Karpas-422 (cell line): ENCODE results near the gene NLRP5. TPM values are rescaled to one million over a fixed set of nuclear protein-coding genes. Genes with fewer than 3 reads are reported as not detected.
"Not testable (repeated sequence)": the region's sequence is repeated elsewhere in the genome, so short reads cannot be mapped to it uniquely, and the experiment has no call there.

ENCODE experiments used
- DNase-seq: peaks from one replicate; pipeline ENCODE4 v3.0.0-alpha.2; 2015
- H2AFZ ChIP-seq: fragments of 200-600 bp; sonication (generic); 2 replicates; pipeline ENCODE4 v1.6.1; 2014; ENCODE audit warnings: antibody characterized with exemption, low read length, mixed read lengths
- H3K27ac ChIP-seq: fragments of 200-600 bp; sonication (generic); 2 replicates; pipeline ENCODE4 v1.5.1; 2014; ENCODE audit warnings: mild to moderate bottlenecking, low read length, moderate library complexity
- H3K27me3 ChIP-seq: fragments of 200-600 bp; sonication (generic); 2 replicates; pipeline ENCODE4 v1.6.1; 2014; ENCODE audit warnings: low read length, mixed read lengths
- H3K36me3 ChIP-seq: fragments of 200-600 bp; sonication (generic); 2 replicates; pipeline ENCODE4 v1.6.1; 2014; ENCODE audit warnings: low read length, mixed read lengths; ENCODE audit not compliant: insufficient read depth
- H3K4me1 ChIP-seq: fragments of 200-600 bp; sonication (generic); 2 replicates; pipeline ENCODE4 v1.6.1; 2014; ENCODE audit warnings: mild to moderate bottlenecking, low read length, mixed read lengths
- H3K4me2 ChIP-seq: fragments of 200-600 bp; sonication (generic); 2 replicates; pipeline ENCODE4 v1.6.1; 2014; ENCODE audit warnings: low read length, low read depth, mild to moderate bottlenecking; ENCODE audit not compliant: poor library complexity, severe bottlenecking
- H3K4me3 ChIP-seq: fragments of 200-600 bp; sonication (generic); 2 replicates; pipeline ENCODE4 v1.5.1; 2014; ENCODE audit warnings: mild to moderate bottlenecking, antibody characterized with exemption, low read length, mixed read lengths
- H3K79me2 ChIP-seq: fragments of 200-600 bp; sonication (generic); 2 replicates; pipeline ENCODE4 v1.6.1; 2014; ENCODE audit warnings: mild to moderate bottlenecking, low read length, mixed read lengths
- H3K9ac ChIP-seq: fragments of 200-600 bp; sonication (generic); 2 replicates; pipeline ENCODE4 v1.6.0; 2014; ENCODE audit warnings: low read length
- H3K9me2 ChIP-seq: fragments of 200-600 bp; sonication (generic), shearing (Covaris generic); replicated peaks from 2 replicates; pipeline ENCODE4 v1.6.0; 2014; ENCODE audit warnings: mild to moderate bottlenecking, low read length, moderate library complexity; ENCODE audit not compliant: insufficient read depth
- H3K9me3 ChIP-seq: fragments of 300-700, 200-600 bp; sonication (generic); 2 replicates; pipeline ENCODE4 v1.6.1; 2014; ENCODE audit warnings: low read length, mixed read lengths
- H4K20me1 ChIP-seq: fragments of 200-600 bp; sonication (generic); 2 replicates; pipeline ENCODE4 v1.6.1; 2014; ENCODE audit warnings: mild to moderate bottlenecking, antibody characterized with exemption, low read length, low read depth; ENCODE audit not compliant: insufficient read depth
- total RNA-seq: library from RNA; depleted of rRNA; stranded (reverse); fragments of >200 nt; shearing (Covaris generic); gene quantifications from 2 replicates; pipeline ENCODE4 v1.2.3, GENCODE V29; 2014; ENCODE audit warnings: low replicate concordance

NLRP5 gene
- total RNA-seq, 1 experiment from 2014 or later = not detected

GRCh38 chr19:56105090-56105701, 118.6 kb downstream of the NLRP5 start:
- H3K27me3 ChIP-seq = no peaks in the 10 kb centered on the region
- no peak overlapping the region for H3K27ac ChIP-seq
- peaks cover 16% of the 10 kb centered on the region; the same call in 1 of the 2 replicates for H3K36me3 ChIP-seq
- peaks cover 85% of the 10 kb centered on the region for H4K20me1 ChIP-seq
- H3K9me3 ChIP-seq = no peaks in the 10 kb centered on the region
- H3K4me2 ChIP-seq = no peak overlapping the region
- peaks cover 95% of the 10 kb centered on the region for H3K79me2 ChIP-seq
- H3K4me3 ChIP-seq = no peak overlapping the region
- no peaks in the 10 kb centered on the region for H3K9me2 ChIP-seq
- H3K4me1 ChIP-seq = peaks cover 3% of the 10 kb centered on the region
- no peak overlapping the region for H2AFZ ChIP-seq
- DNase-seq = peak; percentile 73
- no peak overlapping the region for H3K9ac ChIP-seq

GRCh38 chr19:56105831-56106396, 119.3 kb downstream of the NLRP5 start:
- H3K36me3 ChIP-seq = peaks cover 16% of the 10 kb centered on the region; the same call in 1 of the 2 replicates
- H2AFZ ChIP-seq, DNase-seq, H3K9ac ChIP-seq, H3K9me2 ChIP-seq, H3K9me3 ChIP-seq, H3K27ac ChIP-seq, H3K4me3 ChIP-seq, H3K4me2 ChIP-seq, H3K27me3 ChIP-seq, H3K4me1 ChIP-seq: not testable (repeated sequence)
- H3K79me2 ChIP-seq = peaks cover 95% of the 10 kb centered on the region
- H4K20me1 ChIP-seq = peaks cover 86% of the 10 kb centered on the region

- no peaks in the 10 kb centered on the region for H3K9me3 ChIP-seq
- H2AFZ ChIP-seq = no peak overlapping the region
- no peaks in the 10 kb centered on the region for H3K27me3 ChIP-seq
- peaks cover 13% of the 10 kb centered on the region for H3K4me1 ChIP-seq
- no peaks in the 10 kb centered on the region for H3K9me2 ChIP-seq
- H3K4me3 ChIP-seq = no peak overlapping the region
- no peak overlapping the region for H3K27ac ChIP-seq
- no peak for DNase-seq
- peaks cover 11% of the 10 kb centered on the region; the same call in 1 of the 2 replicates for H3K36me3 ChIP-seq
- H3K79me2 ChIP-seq = peaks cover 95% of the 10 kb centered on the region
- H3K4me2 ChIP-seq = no peak overlapping the region
- peaks cover 87% of the 10 kb centered on the region for H4K20me1 ChIP-seq
- no peak overlapping the region for H3K9ac ChIP-seq
These were observed 119.8 kb downstream of the NLRP5 start for GRCh38 chr19:56106397-56106849.

- no peak overlapping the region for H2AFZ ChIP-seq
- H3K4me3 ChIP-seq = no peak overlapping the region
- no peak overlapping the region for H3K27ac ChIP-seq
- no peak overlapping the region for H3K4me2 ChIP-seq
- no peaks in the 10 kb centered on the region for H3K9me3 ChIP-seq
- H4K20me1 ChIP-seq = peaks cover 89% of the 10 kb centered on the region
- no peaks in the 10 kb centered on the region for H3K9me2 ChIP-seq
- no peak overlapping the region for H3K9ac ChIP-seq
- DNase-seq = no peak
- no peaks in the 10 kb centered on the region for H3K27me3 ChIP-seq
- peaks cover 95% of the 10 kb centered on the region for H3K79me2 ChIP-seq
- H3K36me3 ChIP-seq = peaks cover 5% of the 10 kb centered on the region; the same call in 1 of the 2 replicates
- peaks cover 19% of the 10 kb centered on the region for H3K4me1 ChIP-seq
These were observed 120.4 kb downstream of the NLRP5 start for GRCh38 chr19:56106993-56107392.

- H3K79me2 ChIP-seq = peaks cover 95% of the 10 kb centered on the region
- DNase-seq = no peak
- H2AFZ ChIP-seq = no peak overlapping the region
- H3K9me3 ChIP-seq = no peaks in the 10 kb centered on the region
- no peak overlapping the region for H3K27ac ChIP-seq
- H3K4me1 ChIP-seq = peaks cover 27% of the 10 kb centered on the region
- H3K36me3 ChIP-seq = peaks cover under 1% of the 10 kb centered on the region; the same call in 1 of the 2 replicates
- no peak overlapping the region for H3K4me3 ChIP-seq
- H3K9ac ChIP-seq = no peak overlapping the region
- no peaks in the 10 kb centered on the region for H3K27me3 ChIP-seq
- H3K4me2 ChIP-seq = no peak overlapping the region
- peaks cover 88% of the 10 kb centered on the region for H4K20me1 ChIP-seq
- H3K9me2 ChIP-seq = no peaks in the 10 kb centered on the region
These were observed 121.2 kb downstream of the NLRP5 start for GRCh38 chr19:56107626-56108351.

- peaks cover 35% of the 10 kb centered on the region for H3K4me1 ChIP-seq
- peaks cover 95% of the 10 kb centered on the region for H3K79me2 ChIP-seq
- no peaks in the 10 kb centered on the region for H3K36me3 ChIP-seq
- H3K27me3 ChIP-seq = no peaks in the 10 kb centered on the region
- H4K20me1 ChIP-seq = peaks cover 88% of the 10 kb centered on the region
- no peaks in the 10 kb centered on the region for H3K9me3 ChIP-seq
- no peak overlapping the region for H2AFZ ChIP-seq
- H3K27ac ChIP-seq = no peak overlapping the region
- no peaks in the 10 kb centered on the region for H3K9me2 ChIP-seq
- H3K4me2 ChIP-seq = no peak overlapping the region
- no peak overlapping the region for H3K4me3 ChIP-seq
- no peak overlapping the region for H3K9ac ChIP-seq
- no peak for DNase-seq
These were observed 122.0 kb downstream of the NLRP5 start for GRCh38 chr19:56108447-56109195.

GRCh38 chr19:56109226-56109625, 122.7 kb downstream of the NLRP5 start:
- no peaks in the 10 kb centered on the region for H3K9me2 ChIP-seq
- no peak overlapping the region for H3K9ac ChIP-seq
- DNase-seq = no peak
- H2AFZ ChIP-seq = no peak overlapping the region
- peaks cover 40% of the 10 kb centered on the region for H3K4me1 ChIP-seq
- no peak overlapping the region for H3K4me3 ChIP-seq
- peaks cover 99% of the 10 kb centered on the region for H3K79me2 ChIP-seq
- H4K20me1 ChIP-seq = peaks cover 92% of the 10 kb centered on the region
- no peaks in the 10 kb centered on the region for H3K36me3 ChIP-seq
- no peaks in the 10 kb centered on the region for H3K27me3 ChIP-seq
- no peaks in the 10 kb centered on the region for H3K9me3 ChIP-seq
- H3K27ac ChIP-seq = no peak overlapping the region
- no peak overlapping the region for H3K4me2 ChIP-seq
